Stimulated activated CD4-positive, alpha-beta T cell treated with anti-CD3 and anti-CD28 coated beads, Interleukin-4, amount 100 ng/mL, for 24 hours (primary cell): Measurements from ENCODE around the gene GSTA5.
"Not testable (repeated sequence)": the region's sequence is repeated elsewhere in the genome, so short reads cannot be mapped to it uniquely, and the experiment has no call there.

Source experiments
- DNase-seq: peaks from one replicate; pipeline ENCODE4 v3.0.0-alpha.2; 2020

The GSTA5 gene

DNA sequence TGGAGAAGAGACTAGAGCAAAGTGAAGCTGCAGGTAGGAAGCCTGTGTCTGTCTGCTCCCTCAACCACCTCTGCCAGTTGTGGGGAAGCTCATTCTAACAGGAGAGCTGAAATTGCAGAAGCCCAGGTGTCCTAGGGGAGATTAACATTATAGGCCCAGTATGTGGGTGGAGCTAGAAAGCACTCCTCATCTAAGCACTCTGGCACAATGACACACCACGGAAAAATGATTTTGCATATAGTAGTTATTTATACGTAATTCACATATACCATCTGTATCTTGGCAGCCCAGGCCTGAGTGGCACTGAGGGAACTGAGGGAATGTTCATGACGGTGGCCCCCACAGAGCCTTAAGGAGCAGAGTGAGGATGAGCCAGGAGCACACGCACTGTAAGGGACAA is 9.7 kb downstream of the GSTA5 start:
- not testable (repeated sequence) for DNase-seq

DNA sequence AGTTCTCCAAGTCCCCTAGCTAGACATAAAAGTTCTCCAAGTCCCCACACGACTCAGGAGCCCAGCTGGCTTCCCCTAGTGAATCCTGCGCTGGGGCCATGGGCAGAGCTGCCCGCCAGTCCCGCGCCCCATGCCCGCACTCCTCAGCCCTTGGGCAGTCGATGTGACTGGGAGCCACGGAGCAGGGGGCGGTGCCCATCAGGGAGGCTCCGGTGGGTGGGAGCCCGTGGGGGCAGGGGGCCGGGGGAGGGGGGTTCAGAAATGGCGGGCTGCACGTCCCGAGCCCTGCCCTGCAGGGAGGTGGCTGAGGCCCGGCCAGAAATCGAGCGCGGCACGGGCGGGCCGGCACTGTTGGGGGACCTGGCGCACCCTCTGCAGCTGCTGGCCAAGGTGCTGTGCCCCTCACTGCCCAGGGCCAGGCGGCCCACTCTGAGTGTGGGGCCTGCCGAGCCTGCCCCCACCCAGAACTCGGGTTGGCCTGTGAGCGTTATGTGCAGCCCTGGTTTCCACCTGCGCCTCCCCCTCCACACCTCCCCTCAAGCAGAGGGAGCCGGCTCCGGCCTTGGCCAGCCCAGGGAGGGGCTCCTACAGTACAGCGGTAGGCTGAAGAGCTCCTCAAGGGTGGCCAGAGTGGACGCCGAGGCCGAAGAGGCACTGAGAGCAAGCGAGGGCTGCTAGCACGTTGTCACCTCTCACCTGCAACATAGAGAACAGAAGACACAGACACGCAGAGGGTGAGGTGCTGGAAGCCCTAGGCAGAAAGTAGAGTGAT is 11.4 kb downstream of the GSTA5 start:
- no peak for DNase-seq

DNA sequence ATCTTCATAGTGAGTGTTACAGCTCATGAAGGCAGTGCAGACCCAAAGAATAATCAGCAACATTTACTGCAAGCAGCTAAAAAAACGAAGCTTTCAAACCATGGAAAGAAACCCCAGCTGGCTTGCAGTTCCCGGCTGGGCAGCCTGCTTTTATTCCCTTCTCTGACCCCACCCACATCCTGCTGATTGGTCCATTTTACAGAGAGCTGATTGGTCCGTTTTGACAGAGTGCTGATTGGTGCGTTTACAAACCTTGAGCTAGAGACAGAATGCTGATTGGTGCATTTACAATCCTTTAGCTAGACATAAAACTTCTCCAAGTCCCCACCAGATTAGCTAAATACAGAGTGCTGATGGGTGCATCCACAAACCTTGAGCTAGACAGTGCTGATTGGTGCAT is 12.0 kb downstream of the GSTA5 start:
- DNase-seq, result not testable (repeated sequence)

DNA sequence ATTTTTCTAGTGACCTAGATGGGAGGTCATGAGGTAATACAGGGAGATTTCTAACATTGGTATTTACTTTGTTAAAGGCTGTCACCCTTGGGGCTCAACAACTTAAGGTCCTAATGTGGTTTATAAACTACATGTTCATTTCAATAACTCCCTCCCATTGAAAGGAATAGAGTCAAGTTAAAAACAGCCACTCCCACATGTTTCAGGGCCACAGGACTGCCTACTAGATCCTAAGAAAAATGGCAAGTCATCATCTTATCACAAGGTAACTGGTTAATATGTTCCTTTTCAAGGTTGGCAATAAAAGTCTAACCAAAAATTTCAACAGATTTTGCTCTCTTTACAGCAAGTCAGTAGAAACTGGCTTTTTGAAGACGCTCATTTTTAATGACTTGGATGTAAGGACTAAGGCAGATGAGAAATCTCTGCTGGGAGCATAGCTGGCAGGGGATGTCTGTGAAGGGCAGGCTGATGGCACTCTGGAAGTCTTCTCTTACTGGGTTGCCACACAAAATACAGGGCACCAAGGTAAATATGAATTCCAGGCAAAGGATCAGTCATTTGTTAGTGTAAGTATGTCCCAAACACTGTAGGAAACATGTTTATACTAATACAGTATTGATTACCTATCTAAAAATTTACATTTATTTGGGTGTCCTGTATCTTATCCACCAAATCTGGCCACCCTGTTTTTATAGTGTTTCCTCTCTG is 13.4 kb downstream of the GSTA5 start:
- not testable (repeated sequence) for DNase-seq

DNA sequence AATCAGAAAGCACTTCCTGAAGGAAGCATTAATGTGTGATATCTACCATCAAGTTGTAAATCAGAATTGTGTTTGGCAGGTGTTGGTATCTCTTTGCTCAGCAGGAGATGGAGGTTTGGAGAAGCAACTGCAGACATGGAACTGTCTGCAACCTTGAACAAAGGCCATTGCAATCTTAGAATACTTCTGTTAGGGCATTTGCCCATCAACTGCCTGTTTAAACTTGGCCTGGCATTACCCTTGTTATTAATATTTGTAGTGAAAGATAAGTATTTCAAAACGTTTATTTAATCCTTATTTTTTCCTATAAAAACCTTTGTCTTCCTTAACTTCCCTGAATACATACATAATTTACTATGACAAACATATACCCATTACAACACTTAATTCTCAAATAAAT is 14.1 kb downstream of the GSTA5 start:
- DNase-seq, result no peak

DNA sequence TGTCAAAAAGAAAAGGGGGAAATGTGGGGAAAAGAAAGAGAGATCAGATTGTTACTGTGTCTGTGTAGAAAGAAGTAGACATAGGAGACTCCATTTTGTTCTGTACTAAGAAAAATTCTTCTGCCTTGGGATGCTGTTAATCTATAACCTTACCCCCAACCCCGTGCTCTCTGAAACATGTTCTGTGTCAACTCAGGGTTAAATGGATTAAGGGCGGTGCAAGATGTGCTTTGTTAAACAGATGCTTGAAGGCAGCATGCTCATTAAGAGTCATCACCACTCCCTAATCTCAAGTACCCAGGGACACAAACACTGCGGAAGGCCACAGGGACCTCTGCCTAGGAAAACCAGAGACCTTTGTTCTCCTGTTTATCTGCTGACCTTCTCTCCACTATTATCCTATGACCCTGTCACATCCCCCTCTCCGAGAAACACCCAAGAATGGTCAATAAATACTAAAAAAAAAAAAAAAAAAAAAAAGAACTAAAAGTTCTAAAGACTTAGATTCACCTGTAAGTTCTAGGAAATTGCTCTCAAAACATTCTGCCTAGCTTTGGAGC is 14.6 kb downstream of the GSTA5 start:
- DNase-seq, result not testable (repeated sequence)

DNA sequence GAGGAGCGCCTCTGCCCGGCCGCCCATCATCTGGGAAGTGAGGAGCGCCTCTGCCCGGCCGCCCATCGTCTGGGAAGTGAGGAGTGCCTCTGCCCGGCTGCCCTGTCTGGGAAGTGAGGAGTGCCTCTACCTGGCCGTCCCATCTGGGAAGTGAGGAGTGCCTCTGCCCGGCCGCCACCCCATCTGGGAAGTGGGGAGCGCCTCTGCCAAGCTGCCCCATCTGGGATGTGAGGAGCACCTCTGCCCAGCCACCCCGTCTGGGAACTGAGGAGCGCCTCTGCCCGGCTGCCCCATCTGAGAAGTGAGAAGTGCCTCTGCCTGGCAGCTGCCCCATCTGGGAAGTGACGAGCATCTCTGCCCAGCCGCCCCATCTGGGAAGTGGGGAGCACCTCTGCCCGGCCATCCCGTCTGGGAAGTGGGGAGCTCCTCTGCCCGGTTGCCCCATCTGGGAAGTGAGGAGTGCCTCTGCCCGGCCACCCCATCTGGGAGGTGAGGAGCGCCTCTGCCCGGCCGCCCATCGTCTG is 15.3 kb downstream of the GSTA5 start:
- DNase-seq, result not testable (repeated sequence)

DNA sequence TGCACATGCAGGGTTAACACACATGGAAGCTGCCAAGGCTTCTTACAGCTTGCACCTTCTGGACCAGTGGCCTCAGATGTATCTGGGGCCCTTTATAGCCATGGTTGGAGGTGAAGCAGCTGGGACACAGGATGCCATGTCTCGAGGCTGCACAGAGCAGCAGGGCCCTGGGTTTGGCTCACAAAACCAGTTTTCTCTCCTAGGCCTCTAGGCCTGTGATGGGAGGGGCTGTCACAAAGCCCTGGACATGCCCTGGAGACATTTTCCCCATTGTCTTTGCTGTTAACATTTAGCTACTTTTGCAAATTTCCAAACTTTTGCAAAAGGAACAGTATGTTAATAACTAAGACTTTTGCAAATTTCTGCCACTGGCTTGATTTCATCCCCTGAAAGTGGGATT is 18.8 kb downstream of the GSTA5 start:
- no peak for DNase-seq

DNA sequence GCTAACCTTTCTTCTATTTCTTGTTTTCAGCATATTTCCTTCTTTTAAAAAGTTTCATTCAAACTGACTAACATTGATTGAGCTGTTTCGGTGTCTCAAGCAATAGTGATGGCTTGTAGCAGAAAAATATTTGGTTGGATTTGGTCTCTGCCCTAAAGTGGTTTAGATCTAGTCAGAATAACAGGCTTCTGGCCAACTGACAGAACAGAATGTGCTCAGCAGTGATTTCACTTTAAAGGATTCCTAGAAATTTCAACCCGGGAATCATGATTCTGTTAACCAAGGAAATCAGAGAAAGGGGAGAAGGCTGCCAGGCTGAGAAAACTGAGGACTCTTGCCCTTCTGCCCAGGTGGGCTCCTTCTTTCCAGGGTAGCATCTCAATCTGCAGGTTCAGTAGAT is 20.4 kb downstream of the GSTA5 start:
- no peak for DNase-seq

DNA sequence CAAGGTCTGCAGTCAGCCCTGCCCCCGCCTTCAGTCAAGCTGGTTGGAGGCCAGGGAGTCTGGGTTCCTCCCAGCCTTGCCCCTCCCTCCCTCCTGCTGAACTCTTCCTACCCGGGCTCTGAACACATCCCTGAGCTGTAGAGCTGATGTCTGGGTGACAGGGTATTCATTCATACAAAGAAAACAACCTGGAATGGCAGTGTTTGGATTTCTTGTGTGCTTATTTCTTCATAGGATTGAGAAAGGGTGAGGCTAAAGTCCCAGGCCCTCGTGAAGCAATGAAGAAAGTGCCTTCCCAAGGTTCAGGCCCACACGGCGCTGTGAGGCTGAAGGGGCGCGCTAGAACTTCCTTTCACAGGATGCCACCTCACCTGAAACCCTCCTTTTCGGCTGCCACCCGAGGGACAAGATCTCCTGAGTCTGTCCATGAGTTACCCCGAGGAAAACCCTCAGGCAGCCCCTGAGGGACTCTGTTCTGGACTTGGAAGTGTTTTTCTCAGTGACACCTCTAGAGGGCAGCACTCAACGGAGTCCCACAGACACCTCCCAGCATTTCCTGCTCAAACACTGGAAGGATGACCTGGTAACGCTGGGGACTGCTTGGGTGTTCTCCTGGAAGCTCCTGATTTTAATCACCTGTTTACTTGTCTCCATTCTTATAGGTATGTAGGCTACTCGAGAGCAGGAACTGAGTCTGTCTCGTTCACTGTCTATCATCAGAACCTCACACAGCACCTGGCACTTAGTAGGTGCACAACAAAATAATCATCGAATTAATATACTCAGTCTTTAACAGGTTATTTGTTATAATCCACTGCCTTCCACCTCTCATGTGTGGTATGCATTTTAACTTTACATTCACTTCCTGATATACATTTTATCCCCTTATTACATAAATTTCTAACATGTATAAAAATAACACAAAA is 25.2 kb downstream of the GSTA5 start:
- peak; percentile 50 for DNase-seq

DNA sequence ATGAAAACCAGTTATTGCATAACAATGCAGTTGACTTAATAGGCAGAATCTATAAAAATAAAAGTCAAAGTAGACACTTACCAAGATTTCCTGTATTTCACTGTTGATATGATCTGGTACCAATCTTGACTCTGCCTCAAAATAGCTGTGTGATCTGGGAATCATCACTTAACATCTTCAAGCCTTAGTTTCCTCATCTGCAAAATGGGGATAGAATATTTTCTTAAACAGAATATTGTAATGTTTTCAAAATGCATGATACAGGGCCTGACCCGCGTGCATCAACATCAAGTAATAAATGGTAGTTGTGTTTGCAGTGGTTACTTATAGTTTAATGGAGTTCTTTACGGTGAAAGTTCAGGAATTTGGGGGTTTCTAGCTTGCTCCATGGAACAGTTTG is 26.1 kb downstream of the GSTA5 start:
- not testable (repeated sequence) for DNase-seq

DNA sequence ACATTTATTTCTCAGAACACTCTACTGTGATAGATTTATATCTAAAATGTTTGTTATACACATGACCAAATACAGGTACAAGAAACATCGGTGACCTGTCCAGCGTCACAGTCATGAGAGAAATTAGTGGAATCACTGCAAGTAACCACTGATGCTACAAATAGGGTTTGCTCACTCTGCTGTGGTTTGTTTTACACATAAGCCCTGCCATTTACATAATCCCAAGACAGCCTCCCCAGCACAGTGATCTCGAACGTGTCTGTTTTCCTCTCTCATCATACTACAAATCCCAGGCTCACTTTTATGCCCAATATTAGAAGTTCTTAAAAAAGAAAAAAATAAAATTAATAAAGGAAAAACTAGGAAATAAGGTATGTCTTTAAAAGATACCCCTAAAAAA is 30.8 kb downstream of the GSTA5 start:
- not testable (repeated sequence) for DNase-seq

DNA sequence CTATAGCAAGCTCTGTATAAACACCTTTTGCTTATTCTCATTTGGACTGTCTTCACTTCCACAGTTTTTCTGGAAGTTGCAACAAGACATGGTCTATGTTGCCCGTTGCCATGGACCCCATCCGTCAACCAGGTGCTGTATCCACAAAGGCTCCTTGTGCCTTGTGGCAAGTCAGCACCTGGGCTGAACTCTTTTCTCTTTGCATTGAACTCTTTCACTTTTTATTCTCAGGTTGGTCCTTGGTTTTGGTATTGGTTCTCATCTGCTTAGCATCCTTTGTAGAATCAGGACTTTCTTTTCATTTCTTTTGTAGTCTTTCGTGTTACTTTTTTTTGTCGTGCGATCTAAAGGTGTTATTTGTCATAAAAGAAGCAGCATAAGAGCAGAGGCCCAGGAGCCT is 32.0 kb downstream of the GSTA5 start:
- DNase-seq, result no peak

DNA sequence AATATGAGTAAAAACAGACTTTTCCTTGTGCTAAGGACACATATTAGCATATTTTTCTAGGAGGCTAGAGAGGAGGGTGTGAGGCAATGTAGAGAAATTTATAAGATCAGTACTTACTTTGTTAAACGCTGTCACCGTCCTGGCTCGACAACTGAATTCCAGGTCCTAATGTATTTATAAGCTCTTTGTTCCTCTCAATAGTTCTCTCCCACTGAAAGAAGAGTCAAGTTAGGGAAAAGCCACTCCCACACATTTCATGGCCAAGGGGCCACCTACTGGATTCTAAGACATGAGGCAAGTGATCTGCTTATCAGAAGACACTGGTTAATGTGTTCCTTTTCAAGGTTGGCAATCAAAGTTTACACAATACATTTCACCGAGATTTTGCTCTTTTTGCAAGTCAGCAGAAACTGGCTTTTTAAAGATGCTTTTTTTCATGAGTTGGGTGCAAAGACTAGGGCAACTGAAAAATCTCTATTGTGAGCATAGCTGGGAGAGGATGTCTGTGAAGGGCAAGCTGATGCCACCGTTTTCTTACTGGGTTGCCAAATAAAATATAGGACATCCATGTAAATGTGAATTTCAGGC is 36.9 kb downstream of the GSTA5 start, which contains the start of gene GSTA1:
Gene GSTA1 (minus strand): TSS at position 149 of the 588 bp plus-strand sequence. CDS start 4,549 bp downstream, outside the sequence.
- not testable (repeated sequence) for DNase-seq

DNA sequence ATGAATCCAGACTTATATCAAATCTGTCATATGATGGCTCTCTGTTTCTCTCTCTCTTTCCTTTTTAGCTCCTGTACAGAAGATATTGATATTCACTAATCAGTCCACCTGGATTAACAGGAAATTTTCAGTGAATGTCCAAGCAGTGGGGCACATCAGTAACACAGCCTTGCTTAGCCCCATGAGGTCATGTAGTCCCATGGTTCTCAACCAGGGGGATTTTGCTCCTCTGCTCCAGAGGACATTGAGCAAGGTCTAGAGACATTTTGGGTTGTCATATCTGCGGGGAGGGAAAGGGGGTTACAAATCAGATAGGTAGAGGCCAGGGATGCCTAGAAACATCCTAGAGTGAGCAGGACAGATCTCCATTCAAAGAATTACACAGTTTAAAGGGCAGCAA is 37.8 kb downstream of the GSTA5 start:
- no peak for DNase-seq

DNA sequence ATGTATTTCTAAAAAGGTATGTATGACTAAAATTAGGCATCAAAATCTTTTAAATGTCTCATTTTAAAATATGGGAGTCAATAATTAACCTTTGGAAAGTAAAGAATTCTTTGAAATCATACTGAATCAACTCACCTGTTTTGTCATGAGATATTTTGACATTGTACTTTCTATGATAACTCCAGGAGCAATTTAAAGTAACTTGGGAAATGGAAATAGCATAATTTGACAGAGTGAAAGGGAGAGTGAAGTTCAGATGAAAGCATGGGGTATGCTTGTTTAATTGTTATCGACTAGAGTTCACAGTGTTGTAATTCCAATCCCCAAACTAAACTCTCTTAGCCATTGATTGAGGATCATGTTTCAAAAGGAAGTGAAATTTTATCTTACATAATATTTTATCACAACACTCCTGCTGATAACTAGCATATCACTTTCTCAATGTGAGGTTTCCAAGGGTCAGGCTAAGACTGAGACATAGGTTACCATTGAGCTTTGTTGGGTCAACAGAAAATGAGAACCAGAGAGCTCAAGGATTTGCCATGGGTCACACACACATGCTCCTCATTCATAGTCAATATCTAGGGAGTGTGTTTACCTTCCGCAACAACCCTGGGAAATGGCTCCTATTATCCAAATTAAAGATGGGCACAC is 39.3 kb downstream of the GSTA5 start:
- no peak for DNase-seq

DNA sequence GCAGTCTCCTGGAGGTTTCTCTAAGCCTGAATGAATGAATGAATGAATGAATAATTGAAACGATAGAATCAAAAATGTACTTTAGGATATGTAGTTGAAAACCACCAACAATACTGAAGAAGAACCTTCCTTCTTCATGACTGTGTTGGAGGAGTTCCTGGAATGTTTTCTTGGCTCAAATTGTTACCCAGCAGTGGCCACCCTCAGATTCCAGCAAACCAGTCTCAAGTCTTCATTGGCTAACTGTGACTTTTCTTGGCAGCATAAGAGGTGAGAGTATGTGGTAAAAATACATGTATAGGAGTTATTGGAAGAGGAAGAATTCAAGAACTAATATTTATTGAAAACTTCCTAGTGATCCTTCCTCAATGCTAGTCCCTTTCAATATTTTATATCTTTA is 41.3 kb downstream of the GSTA5 start:
- not testable (repeated sequence) for DNase-seq

DNA sequence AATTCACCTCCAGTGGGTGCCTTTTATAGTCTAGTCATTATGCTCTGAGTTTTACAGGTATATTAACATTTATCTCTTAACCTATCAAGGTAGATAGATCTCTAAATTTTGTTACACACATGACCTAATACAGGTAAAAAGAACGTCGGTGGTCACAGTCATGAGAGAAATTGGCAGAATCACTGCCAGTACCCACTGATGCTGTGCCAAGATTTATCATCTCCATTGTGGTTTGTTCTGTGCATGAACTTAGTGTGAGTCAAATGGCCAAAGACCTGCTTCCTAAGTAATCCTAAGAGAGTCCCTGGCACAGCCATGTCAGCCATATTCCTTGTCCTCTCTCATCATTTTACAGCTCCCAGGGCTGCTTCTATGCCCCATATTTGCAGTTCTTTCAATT is 46.2 kb downstream of the GSTA5 start:
- DNase-seq, result not testable (repeated sequence)

DNA sequence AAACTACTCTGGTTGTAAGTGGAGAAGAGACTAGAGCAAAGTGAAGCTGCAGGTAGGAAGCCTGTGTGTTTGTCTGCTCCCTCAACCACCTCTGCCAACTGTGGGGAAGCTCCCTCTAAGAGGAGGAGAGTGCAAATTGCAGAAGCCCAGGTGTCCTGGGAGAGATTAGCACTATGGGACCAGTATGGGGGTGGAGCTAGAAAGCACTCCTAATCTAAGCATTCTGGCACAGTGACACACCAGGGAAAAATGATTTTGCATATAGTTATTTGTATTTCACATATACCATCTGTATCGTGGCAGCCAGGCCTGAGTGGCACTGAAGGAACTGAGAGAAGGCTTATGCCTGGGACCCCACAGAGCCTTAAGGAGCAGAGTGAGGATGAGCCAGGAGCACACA is 49.8 kb downstream of the GSTA5 start:
- DNase-seq, result no peak

DNA sequence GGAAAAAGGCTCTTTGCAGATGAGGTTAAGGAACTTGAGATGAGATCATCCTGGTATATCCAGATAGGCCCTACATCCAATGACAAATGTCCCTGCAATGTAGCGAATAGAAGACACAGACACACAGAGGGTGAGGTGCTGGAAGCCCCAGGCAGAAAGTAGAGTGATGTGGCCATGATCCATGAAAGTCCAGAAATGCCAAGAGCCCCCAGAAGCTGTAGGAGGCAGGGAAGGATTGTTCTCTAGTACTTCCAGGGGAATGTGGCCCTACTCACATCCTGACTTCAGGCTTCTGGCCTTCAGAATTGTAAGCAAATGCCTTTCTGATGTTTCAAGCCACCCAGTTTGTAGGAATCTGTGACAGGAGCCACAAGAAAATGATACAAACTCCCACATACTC is 51.0 kb downstream of the GSTA5 start:
- not testable (repeated sequence) for DNase-seq

DNA sequence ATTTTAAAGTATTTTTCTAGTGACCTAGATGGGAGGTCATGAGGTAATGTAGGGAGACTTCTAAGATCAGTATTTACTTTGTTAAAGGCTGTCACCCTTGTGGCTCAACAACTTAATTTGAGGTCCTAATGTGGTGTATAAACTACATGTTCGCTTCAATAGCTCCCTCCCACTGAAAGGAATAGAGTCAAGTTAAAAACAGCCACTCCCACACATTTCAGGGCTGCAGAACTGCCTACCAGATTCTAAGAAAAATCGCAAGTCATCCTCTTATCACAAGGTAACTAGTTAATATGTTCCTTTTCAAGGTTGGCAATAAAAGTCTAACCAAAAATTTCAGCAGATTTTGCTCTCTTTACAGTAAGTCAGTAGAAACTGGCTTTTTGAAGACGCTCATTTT is 52.1 kb downstream of the GSTA5 start:
- DNase-seq, result no peak

DNA sequence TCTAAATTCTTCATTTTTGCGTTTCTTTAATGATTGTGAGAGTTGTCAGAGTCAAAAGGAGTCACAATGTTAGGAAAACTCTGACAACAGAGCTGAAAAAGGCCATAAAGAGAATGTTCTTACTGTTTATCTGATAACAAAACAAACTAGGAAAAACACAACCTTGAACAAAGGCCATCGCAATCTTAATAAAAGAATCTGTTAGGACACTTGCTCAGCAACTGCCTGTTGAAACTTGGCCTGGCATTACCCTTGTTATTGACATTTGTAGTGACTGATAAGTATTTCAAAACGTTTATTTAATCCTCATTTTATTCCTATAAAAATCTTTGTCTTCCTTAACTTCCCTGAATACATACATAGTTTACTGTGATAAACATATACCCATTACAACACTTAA is 52.7 kb downstream of the GSTA5 start:
- no peak for DNase-seq
